A549 (cell line): ENCODE data around the gene DYSF. TPM values are rescaled to one million over a fixed set of nuclear protein-coding genes. Genes with fewer than 3 reads are reported as not detected.

Experiments
- ATAC-seq, 2 experiments: fragments of 200-7000 bp in 1 of 2; fragments of >200 bp in 1 of 2; cut with Nextera tagmentation in 1 of 2; cut with Tn5 transposase in 1 of 2; 3 replicates each; pipeline versions ENCODE4 v1.8.0 to v1.9.1; 2018 to 2020; ENCODE audit warnings: mild to moderate bottlenecking in 1 of 2, moderate library complexity in 1 of 2
- CTCF ChIA-PET: fragments of 300-600 bp; sonication (Branson Sonifier 250); formaldehyde crosslinking; extraction: SDS; loops from one replicate; lab custom pipeline; 2021; ENCODE audit warnings: antibody characterized with exemption, inconsistent platforms; lab: Yijun Ruan, JAX
- POLR2A ChIA-PET: fragments of 350-600 bp; formaldehyde crosslinking; extraction: SDS; loops from one replicate; lab custom pipeline; 2021; ENCODE audit warnings: antibody characterized with exemption, inconsistent platforms; lab: Yijun Ruan, JAX
- DNase-seq, 2 experiments: peaks; one replicate each; pipeline versions ENCODE4 v3.0.0 to v3.0.0-alpha.2; 2011 to 2016; ENCODE audit warnings: low read depth in 1 of 2, low spot score in 1 of 2
- FAIRE-seq: peaks from 2 replicates; lab custom pipeline; 2011; peaks lifted over from hg19 to GRCh38; lab: Jason Lieb, UNC
- H3K27ac ChIP-seq, 2 experiments: fragments of >200 bp; sonication (Bioruptor Twin); formaldehyde crosslinking; 3 replicates each; pipeline ENCODE4 v1.5.1; 2016 to 2017
- H3K4me1 ChIP-seq: fragments of >200 bp; sonication (Bioruptor Twin); formaldehyde crosslinking; 3 replicates; pipeline ENCODE4 v1.6.1; 2016
- H3K4me2 ChIP-seq: fragments of >200 bp; sonication (Bioruptor Twin); formaldehyde crosslinking; 3 replicates; pipeline ENCODE4 v1.6.1; 2016
- H3K4me3 ChIP-seq: fragments of >200 bp; sonication (Bioruptor Twin); formaldehyde crosslinking; 3 replicates; pipeline ENCODE4 v1.5.1; 2016
- H3K9me3 ChIP-seq: fragments of >200 bp; sonication (Bioruptor Twin); formaldehyde crosslinking; 3 replicates; pipeline ENCODE4 v1.6.1; 2016
- BCL3 ChIP-seq: fragments of >200 bp; sonication (Bioruptor Twin); formaldehyde crosslinking; IDR thresholded peaks from 3 replicates; pipeline ENCODE4 v1.6.1; 2016
- CEBPB ChIP-seq, 2 experiments: fragments of >200 bp in 1 of 2; sonication (Bioruptor Twin) in 1 of 2; formaldehyde crosslinking in 1 of 2; IDR thresholded peaks; 2 replicates each; pipeline ENCODE4 v1.6.1; 2012 to 2016
- CHD4 ChIP-seq: fragments of 200-600 bp; sonication (generic); IDR thresholded peaks from 2 replicates; pipeline ENCODE4 v1.6.1; 2016; ENCODE audit warnings: antibody characterized with exemption, mild to moderate bottlenecking, borderline replicate concordance
- CTCF ChIP-seq: fragments of >200 bp; sonication (Bioruptor Twin); formaldehyde crosslinking; IDR thresholded peaks from 3 replicates; pipeline ENCODE4 v1.5.1; 2016
- EHMT2 ChIP-seq: fragments of 200-600 bp; sonication (generic); IDR thresholded peaks from 2 replicates; pipeline ENCODE4 v1.6.1; 2016; ENCODE audit warnings: antibody characterized with exemption, low read depth, mild to moderate bottlenecking, moderate library complexity
- EP300 ChIP-seq, 2 experiments: fragments of >200 bp; sonication (Bioruptor Twin); formaldehyde crosslinking; IDR thresholded peaks; 2 replicates in 1 of 2; 3 replicates in 1 of 2; pipeline ENCODE4 v1.6.1; 2016 to 2017
- GATA3 ChIP-seq: IDR thresholded peaks from 2 replicates; pipeline ENCODE4 v1.6.1; 2012; ENCODE audit warnings: borderline replicate concordance
- HDAC2 ChIP-seq: fragments of 200-600 bp; sonication (generic); IDR thresholded peaks from 2 replicates; pipeline ENCODE4 v1.6.1; 2016
- HEYL ChIP-seq: fragments of 250-450 bp; sonication (Bioruptor Pico); IDR thresholded peaks from 2 replicates; pipeline ENCODE4 v1.8.0; 2021; ENCODE audit warnings: mild to moderate bottlenecking, moderate library complexity
- HMGXB4 ChIP-seq: fragments of 250-450 bp; sonication (Bioruptor Pico); IDR thresholded peaks from 2 replicates; pipeline ENCODE4 v1.5.0; 2021; ENCODE audit warnings: mild to moderate bottlenecking, moderate library complexity, borderline replicate concordance
- JUN ChIP-seq, 2 experiments: fragments of >200 bp; sonication (Bioruptor Twin); formaldehyde crosslinking; IDR thresholded peaks; 2 replicates in 1 of 2; 3 replicates in 1 of 2; pipeline ENCODE4 v1.6.1; 2016 to 2017
- JUNB ChIP-seq: fragments of >200 bp; sonication (Bioruptor Twin); formaldehyde crosslinking; IDR thresholded peaks from 2 replicates; pipeline ENCODE4 v1.6.1; 2016
- KDM5A ChIP-seq: fragments of 200-600 bp; sonication (generic); IDR thresholded peaks from 2 replicates; pipeline ENCODE4 v1.6.1; 2016; ENCODE audit warnings: antibody characterized with exemption, mild to moderate bottlenecking
- MAX ChIP-seq: IDR thresholded peaks from 2 replicates; pipeline ENCODE4 v1.6.1; 2012
- NPAS2 ChIP-seq: fragments of 250-450 bp; sonication (Bioruptor Pico); IDR thresholded peaks from 2 replicates; pipeline ENCODE4 v1.8.0; 2022; ENCODE audit warnings: mild to moderate bottlenecking, moderate library complexity, borderline replicate concordance
- PHF8 ChIP-seq: fragments of 200-600 bp; sonication (generic); IDR thresholded peaks from 2 replicates; pipeline ENCODE4 v1.6.1; 2016; ENCODE audit warnings: low read depth, mild to moderate bottlenecking, antibody characterized with exemption, moderate library complexity, borderline replicate concordance
- POLR2A ChIP-seq: IDR thresholded peaks from 2 replicates; pipeline ENCODE4 v1.6.1; 2012; ENCODE audit warnings: mild to moderate bottlenecking, low read length
- RCOR1 ChIP-seq: fragments of 150-350 bp; IDR thresholded peaks from 2 replicates; pipeline ENCODE4 v1.6.1; 2014; ENCODE audit warnings: antibody characterized with exemption, low read length, low read depth
- ZC3H11A ChIP-seq: fragments of 450-650 bp; IDR thresholded peaks from 2 replicates; pipeline ENCODE4 v1.6.1; 2014; ENCODE audit warnings: antibody characterized with exemption, mild to moderate bottlenecking
- WGBS: methylation state at CpG from one replicate; pipeline ENCODE4 v1.1.6; 2017; ENCODE audit errors: missing lambda C conversion rate; 5-methylcytosine and 5-hydroxymethylcytosine counted together
- polyA plus RNA-seq, 4 experiments: library from polyadenylated mRNA; depleted of rRNA in 3 of 4; stranded (reverse); fragments of >200 nt; fragmentation: RNase III in 1 of 4; extraction: RNeasy Plus Mini Kit Qiagen cat#74134 plus additional on column Dnase treatment in 1 of 4; gene quantifications; 2 replicates in 3 of 4; 3 replicates in 1 of 4; pipeline ENCODE4 v1.2.3, GENCODE V29; 2011 to 2017

DYSF gene
- polyA plus RNA-seq, 2 of the 4 experiments (the other 2 are of a cell fraction): 0.36 to 0.98 TPM

GRCh38 chr2:71456617-71457016 is 3.3 kb downstream of the DYSF start:
- Histone ChIP-seq H3K4me2 (peak overlapping the region; percentile 11; the same call in 1 of the 3 replicates), H3K9me3 (no peaks in the 10 kb centered on the region), H3K27ac (peak overlapping the region in 1 of 2 experiments; percentile 51; a peak in 3 of 6 replicates), H3K4me1 (peaks cover 29% of the 10 kb centered on the region), H3K4me3 (no peak overlapping the region)
- ATAC-seq (peak in 1 of 2 experiments; percentile 16; a peak in 2 of 6 replicates), DNase-seq (no peak), FAIRE-seq (no peak)
- ChIA-PET POLR2A (no interaction called here), CTCF (interaction anchor here (1.3 to 14.8 kb wide), 6 partner anchors 11 to 157 kb away, joined by 3 to 311 read pairs (median 14); no protein-coding TSS in a partner anchor)
- TF ChIP-seq CHD4 (no peak), JUNB (no peak), PHF8 (no peak), CEBPB (IDR thresholded peaks at IDR 0.05) (no peak), ZC3H11A (no peak), RCOR1 (no peak), EP300 (IDR thresholded peaks at IDR 0.05) (no peak), KDM5A (no peak)
- WGBS: 57% methylated on average over 1 of the region's 1 CpG

- 87% methylated on average over 9 of the region's 9 CpGs for WGBS
- H3K27ac ChIP-seq: peak overlapping the region in 1 of 2 experiments; percentile 51; a peak in 1 of 6 replicates
- no peak for FAIRE-seq
Observed at GRCh38 chr2:71457123-71457915, 4.0 kb downstream of the DYSF start.

More at GRCh38 chr2:71457123-71457915, 4.0 kb downstream of the DYSF start:
- no peak for DNase-seq
- ChIA-PET CTCF (interaction anchor here (1.3 to 14.8 kb wide), 5 partner anchors 11 to 158 kb away, joined by 3 to 311 read pairs (median 25); no protein-coding TSS in a partner anchor), POLR2A (no interaction called here)
- ATAC-seq: no peak
- no peak overlapping the region for H3K4me3 ChIP-seq
- TF ChIP-seq NPAS2 (CRISPR knock-in tag) (no peak), MAX (no peak), EHMT2 (no peak), GATA3 (no peak), POLR2A (no peak), BCL3 (no peak), CTCF (no peak), HMGXB4 (CRISPR knock-in tag) (no peak), HDAC2 (no peak), JUN (IDR thresholded peaks at IDR 0.05) (no peak), HEYL (CRISPR knock-in tag) (no peak)
- TF ChIP-seq, all 56 proteins: peak for 0
- peaks cover 28% of the 10 kb centered on the region for H3K4me1 ChIP-seq
- no peak overlapping the region for H3K4me2 ChIP-seq
- no peaks in the 10 kb centered on the region for H3K9me3 ChIP-seq
